ENCODE measurements around the gene LRCH3. TPM values are rescaled to one million over a fixed set of nuclear protein-coding genes. Genes with fewer than 3 reads are reported as not detected.
"Not testable (repeated sequence)": the region's sequence is repeated elsewhere in the genome, so short reads cannot be mapped to it uniquely, and the experiment has no call there.

The LRCH3 gene
- total RNA-seq, 1 experiment from 2014 or later, result 39.4 TPM

DNA sequence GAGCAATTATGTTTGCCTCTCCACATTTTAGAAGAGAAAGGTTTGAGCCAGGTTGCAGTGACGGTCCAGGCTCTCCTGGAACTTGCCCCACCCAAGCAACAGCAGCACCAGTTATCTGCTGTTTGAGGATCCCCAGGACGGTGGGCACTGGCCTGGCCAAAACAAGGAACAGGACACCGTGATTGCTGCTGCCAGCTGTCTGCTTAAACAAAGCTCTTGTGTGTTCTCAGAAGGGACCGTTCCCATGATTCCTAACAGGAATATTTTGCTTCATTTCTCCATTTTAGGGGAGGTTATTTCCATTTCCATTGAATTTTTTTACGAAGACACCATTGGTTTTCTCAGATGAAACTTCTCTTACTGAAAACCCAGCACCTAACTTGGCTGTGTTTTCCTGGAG lies 92.5 kb downstream of the LRCH3 start:
- no TSS peak for BruUV-seq (replicated peaks)
- DNase-seq, result no peak
- TF ChIP-seq, protein P1, sequence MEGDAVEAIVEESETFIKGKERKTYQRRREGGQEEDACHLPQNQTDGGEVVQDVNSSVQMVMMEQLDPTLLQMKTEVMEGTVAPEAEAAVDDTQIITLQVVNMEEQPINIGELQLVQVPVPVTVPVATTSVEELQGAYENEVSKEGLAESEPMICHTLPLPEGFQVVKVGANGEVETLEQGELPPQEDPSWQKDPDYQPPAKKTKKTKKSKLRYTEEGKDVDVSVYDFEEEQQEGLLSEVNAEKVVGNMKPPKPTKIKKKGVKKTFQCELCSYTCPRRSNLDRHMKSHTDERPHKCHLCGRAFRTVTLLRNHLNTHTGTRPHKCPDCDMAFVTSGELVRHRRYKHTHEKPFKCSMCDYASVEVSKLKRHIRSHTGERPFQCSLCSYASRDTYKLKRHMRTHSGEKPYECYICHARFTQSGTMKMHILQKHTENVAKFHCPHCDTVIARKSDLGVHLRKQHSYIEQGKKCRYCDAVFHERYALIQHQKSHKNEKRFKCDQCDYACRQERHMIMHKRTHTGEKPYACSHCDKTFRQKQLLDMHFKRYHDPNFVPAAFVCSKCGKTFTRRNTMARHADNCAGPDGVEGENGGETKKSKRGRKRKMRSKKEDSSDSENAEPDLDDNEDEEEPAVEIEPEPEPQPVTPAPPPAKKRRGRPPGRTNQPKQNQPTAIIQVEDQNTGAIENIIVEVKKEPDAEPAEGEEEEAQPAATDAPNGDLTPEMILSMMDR (IDR thresholded peaks at IDR 0.05; ENCODE audit: unreplicated experiment), result no peak
- CTCF ChIA-PET, result no interaction called here
- intact Hi-C loops (cut with micrococcal nuclease; ENCODE audit: unreplicated experiment), result no loop called here
- H3K4me1 Mint-ChIP-seq (ENCODE audit: low read depth, unreplicated experiment), result peaks cover 2% of the 10 kb centered on the region
- no peaks in the 10 kb centered on the region for H3K9me3 Mint-ChIP-seq (ENCODE audit: low read depth, unreplicated experiment)
- H3K27me3 Mint-ChIP-seq (ENCODE audit: unreplicated experiment), result no peaks in the 10 kb centered on the region
- H3K4me3 Mint-ChIP-seq (ENCODE audit: low read depth, unreplicated experiment), result no peak overlapping the region
- no peaks in the 10 kb centered on the region for H3K36me3 Mint-ChIP-seq (ENCODE audit: insufficient read depth, unreplicated experiment)
- no peak overlapping the region for H3K27ac Mint-ChIP-seq (ENCODE audit: unreplicated experiment)

DNA sequence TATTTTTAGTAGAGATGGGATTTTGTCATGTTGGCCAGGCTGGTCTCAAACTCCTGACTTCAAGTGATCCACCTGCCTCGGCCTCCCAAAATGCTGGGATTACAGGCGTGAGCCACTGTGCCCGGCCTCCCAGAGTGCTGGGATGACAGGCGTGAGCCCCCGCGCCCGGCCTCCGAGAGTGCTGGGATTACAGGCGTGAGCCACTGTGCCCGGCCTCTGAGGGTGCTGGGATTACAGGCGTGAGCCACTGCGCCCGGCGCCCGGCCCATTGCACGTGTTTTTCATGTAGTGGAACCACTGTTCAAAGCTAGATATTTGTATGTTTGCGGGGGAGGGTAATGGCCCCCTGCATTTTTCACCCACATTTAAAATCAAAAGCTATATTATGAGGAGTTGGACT lies 93.3 kb downstream of the LRCH3 start:
- H3K36me3 Mint-ChIP-seq (ENCODE audit: insufficient read depth, unreplicated experiment); H3K4me3 Mint-ChIP-seq (ENCODE audit: low read depth, unreplicated experiment); H3K9me3 Mint-ChIP-seq (ENCODE audit: low read depth, unreplicated experiment); CTCF ChIA-PET; DNase-seq; BruUV-seq (replicated peaks); intact Hi-C loops (cut with micrococcal nuclease; ENCODE audit: unreplicated experiment); H3K27me3 Mint-ChIP-seq (ENCODE audit: unreplicated experiment); H3K27ac Mint-ChIP-seq (ENCODE audit: unreplicated experiment): not testable (repeated sequence)
- H3K4me1 Mint-ChIP-seq (ENCODE audit: low read depth, unreplicated experiment), result peaks cover 10% of the 10 kb centered on the region

DNA sequence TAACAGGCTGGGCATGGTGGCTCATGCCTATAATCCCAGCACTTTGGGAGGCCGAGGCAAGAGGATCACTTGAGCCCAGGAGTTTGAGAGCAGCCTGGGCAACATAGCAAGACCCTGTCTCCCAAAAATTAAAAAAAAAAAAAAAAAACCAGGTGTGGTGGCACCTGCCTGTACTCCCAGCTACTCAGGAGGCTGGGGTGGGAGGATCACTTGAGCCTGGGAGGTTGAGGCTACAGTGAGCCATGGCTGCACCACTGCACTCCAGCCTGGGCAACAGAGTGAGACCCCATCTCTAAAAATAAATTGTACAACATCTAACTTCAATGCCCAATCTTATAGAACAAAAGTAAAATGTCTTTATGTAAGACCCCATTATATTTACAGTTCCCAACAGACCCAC lies 95.0 kb downstream of the LRCH3 start:
- BruUV-seq (replicated peaks); DNase-seq; H3K36me3 Mint-ChIP-seq (ENCODE audit: insufficient read depth, unreplicated experiment); CTCF ChIA-PET; H3K27me3 Mint-ChIP-seq (ENCODE audit: unreplicated experiment); intact Hi-C loops (cut with micrococcal nuclease; ENCODE audit: unreplicated experiment); H3K27ac Mint-ChIP-seq (ENCODE audit: unreplicated experiment); H3K9me3 Mint-ChIP-seq (ENCODE audit: low read depth, unreplicated experiment); H3K4me3 Mint-ChIP-seq (ENCODE audit: low read depth, unreplicated experiment): not testable (repeated sequence)
- peaks cover 16% of the 10 kb centered on the region for H3K4me1 Mint-ChIP-seq (ENCODE audit: low read depth, unreplicated experiment)

DNA sequence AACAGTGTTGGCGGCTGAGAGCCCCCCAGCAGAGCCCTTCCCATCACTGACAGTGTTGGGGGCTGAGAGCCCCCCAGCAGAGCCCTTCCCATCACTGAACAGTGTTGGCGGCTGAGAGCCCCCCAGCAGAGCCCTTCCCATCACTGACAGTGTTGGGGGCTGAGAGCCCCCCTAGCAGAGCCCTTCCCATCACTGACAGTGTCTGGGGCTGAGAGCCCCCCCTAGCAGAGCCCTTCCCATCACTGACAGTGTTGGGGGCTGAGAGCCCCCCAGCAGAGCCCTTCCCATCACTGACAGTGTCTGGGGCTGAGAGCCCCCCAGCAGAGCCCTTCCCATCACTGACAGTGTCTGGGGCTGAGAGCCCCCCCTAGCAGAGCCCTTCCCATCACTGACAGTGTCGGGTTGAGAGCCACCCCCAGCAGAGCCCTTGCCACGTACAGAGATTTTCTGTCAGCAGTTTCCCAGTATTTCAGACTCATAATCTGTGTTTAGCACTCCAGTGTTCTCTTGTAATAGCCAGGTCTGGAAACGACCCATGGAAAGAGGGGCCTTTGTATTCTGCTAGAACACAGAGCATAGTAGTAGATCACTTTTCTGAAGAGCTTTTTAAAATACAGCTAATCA lies 96.5 kb downstream of the LRCH3 start:
- CTCF ChIA-PET; H3K27me3 Mint-ChIP-seq (ENCODE audit: unreplicated experiment); BruUV-seq (replicated peaks); H3K27ac Mint-ChIP-seq (ENCODE audit: unreplicated experiment); H3K36me3 Mint-ChIP-seq (ENCODE audit: insufficient read depth, unreplicated experiment); intact Hi-C loops (cut with micrococcal nuclease; ENCODE audit: unreplicated experiment); H3K9me3 Mint-ChIP-seq (ENCODE audit: low read depth, unreplicated experiment); DNase-seq; H3K4me3 Mint-ChIP-seq (ENCODE audit: low read depth, unreplicated experiment): not testable (repeated sequence)
- H3K4me1 Mint-ChIP-seq (ENCODE audit: low read depth, unreplicated experiment), result peaks cover 16% of the 10 kb centered on the region

DNA sequence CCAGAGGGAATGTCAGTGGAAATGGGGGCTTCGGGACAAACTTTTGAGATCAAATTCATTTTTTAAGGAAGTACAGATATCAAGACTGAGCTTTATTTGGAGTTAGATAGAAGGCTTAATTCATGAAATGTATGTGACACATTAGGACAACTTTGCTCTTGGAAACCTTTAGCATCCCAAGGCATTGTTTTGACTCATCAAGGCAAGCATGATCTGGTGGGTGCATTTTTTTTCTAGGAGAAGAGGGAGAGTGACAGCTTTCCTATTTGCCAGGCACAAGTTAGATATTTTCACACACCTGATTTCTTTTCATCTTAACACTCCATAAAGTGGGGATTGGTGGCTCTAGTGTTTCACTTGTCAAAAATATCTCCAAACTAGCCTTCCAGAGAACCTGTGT lies 97.5 kb downstream of the LRCH3 start:
- Mint-ChIP-seq H3K27me3 (ENCODE audit: unreplicated experiment) (no peaks in the 10 kb centered on the region), H3K36me3 (ENCODE audit: insufficient read depth, unreplicated experiment) (no peaks in the 10 kb centered on the region), H3K9me3 (ENCODE audit: low read depth, unreplicated experiment) (no peaks in the 10 kb centered on the region), H3K4me3 (ENCODE audit: low read depth, unreplicated experiment) (no peak overlapping the region), H3K4me1 (ENCODE audit: low read depth, unreplicated experiment) (peaks cover 16% of the 10 kb centered on the region), H3K27ac (ENCODE audit: unreplicated experiment) (peak overlapping the region; percentile 72)
- TF ChIP-seq, protein P1 (IDR thresholded peaks at IDR 0.05; ENCODE audit: unreplicated experiment), result no peak
- DNase-seq, result no peak
- intact Hi-C loops (cut with micrococcal nuclease; ENCODE audit: unreplicated experiment), result no loop called here
- no TSS peak for BruUV-seq (replicated peaks)
- CTCF ChIA-PET, result no interaction called here

Data from Calu3 (cell line).